Vagina (tissue), 2 donors: ENCODE measurements around the gene KLF1. TPM values are rescaled to one million over a fixed set of nuclear protein-coding genes. Genes with fewer than 3 reads are reported as not detected.
A peak's percentile ranks its signal among the peaks of the same experiment; 100 is the strongest.

Experiments used
- DNase-seq, 2 donors: peaks; one replicate each; pipeline ENCODE4 v3.0.0-alpha.2; 2017; ENCODE audit errors: extremely low spot score in 2 of 2
- H3K27ac ChIP-seq: fragments of 200-600 bp; sonication (generic); one replicate; pipeline ENCODE4 v1.5.1; 2019
- H3K27me3 ChIP-seq: fragments of 200-600 bp; sonication (generic); one replicate; pipeline ENCODE4 v1.5.1; 2019
- H3K36me3 ChIP-seq, 2 donors: fragments of 200-600 bp; sonication (generic); one replicate each; pipeline ENCODE4 v1.5.1; 2017 to 2019
- H3K4me1 ChIP-seq: fragments of 200-600 bp; sonication (generic); one replicate; pipeline ENCODE4 v1.5.1; 2019
- H3K4me3 ChIP-seq, 2 donors: fragments of 200-600 bp; sonication (generic); 1 replicate in 1 of 2; 2 replicates in 1 of 2; pipeline ENCODE4 v1.5.1; 2016 to 2019
- H3K9me3 ChIP-seq: fragments of 200-600 bp; sonication (generic); one replicate; pipeline ENCODE4 v1.5.1; 2019
- CTCF ChIP-seq, 3 experiments: fragments of 450-650 bp in 2 of 3; fragments of 200-600 bp in 1 of 3; sonication (generic) in 1 of 3; IDR thresholded peaks; one replicate each; pipeline ENCODE4 v1.5.1; 2017 to 2019; ENCODE audit warnings: antibody characterized with exemption in 3 of 3, mild to moderate bottlenecking in 2 of 3, moderate library complexity in 2 of 3
- POLR2A ChIP-seq, 2 donors: fragments of 450-650 bp; IDR thresholded peaks; one replicate each; pipeline ENCODE4 v1.6.1; 2017; ENCODE audit warnings: antibody characterized with exemption in 2 of 2, mild to moderate bottlenecking in 2 of 2, moderate library complexity in 2 of 2
- POLR2AphosphoS5 ChIP-seq, 2 donors: sonication (generic); formaldehyde crosslinking; IDR thresholded peaks; one replicate each; pipeline ENCODE4 v1.9.0; 2017; ENCODE audit warnings: antibody characterized with exemption in 2 of 2, mild to moderate bottlenecking in 2 of 2, low read depth in 1 of 2; ENCODE audit not compliant: insufficient read depth in 1 of 2
- intact Hi-C: fragments of 100-400 bp; cut with DNase I; formaldehyde crosslinking; loops from one replicate; pipeline ENCODE4 v1.15.1; 2023
- total RNA-seq: library from RNA; depleted of rRNA; stranded (reverse); fragments of >200 nt; gene quantifications from one replicate; pipeline ENCODE4 v1.2.3, GENCODE V29; 2016

KLF1 gene
- total RNA-seq, 1 donor from 2014 or later: not detected

GRCh38 chr19:12912571-12912970 lies 25.6 kb upstream of the KLF1 start:
- no peaks in the 10 kb centered on the region for H3K27me3 ChIP-seq
- no peaks in the 10 kb centered on the region for H3K36me3 ChIP-seq
- H3K4me3 ChIP-seq: peak overlapping the region; percentile 27 to 30
- DNase-seq: no peak
- H3K4me1 ChIP-seq: peaks cover 28% of the 10 kb centered on the region
- no peaks in the 10 kb centered on the region for H3K9me3 ChIP-seq
- H3K27ac ChIP-seq: peak overlapping the region; percentile 69
- intact Hi-C loops: no loop called here
- TF ChIP-seq POLR2AphosphoS5 (IDR thresholded peaks at IDR 0.05; ENCODE audit: insufficient read depth in 1 of 2, low read depth in 1 of 2) (no peak), CTCF (IDR thresholded peaks at IDR 0.05) (no peak), POLR2A (IDR thresholded peaks at IDR 0.05) (no peak)

DNA sequence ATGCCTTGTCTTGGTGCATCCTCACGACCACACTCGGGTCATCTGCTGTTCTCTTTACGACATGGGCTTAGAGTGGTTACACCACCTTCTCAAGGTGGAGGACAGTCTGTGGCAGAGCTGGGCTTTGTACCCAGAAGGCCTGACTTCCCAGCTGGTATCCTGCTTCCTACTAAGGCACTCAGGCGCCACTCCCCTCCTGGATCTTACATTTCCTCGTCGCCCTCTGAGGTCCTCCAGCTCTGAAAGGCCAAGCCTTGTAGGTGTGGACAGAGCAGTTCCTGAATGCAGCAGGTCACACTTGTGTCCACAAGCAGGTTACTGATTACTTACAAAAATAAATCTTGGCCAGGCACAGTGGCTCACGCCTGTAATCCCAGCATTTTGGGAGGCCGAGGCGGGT lies 20.2 kb upstream of the KLF1 start:
- intact Hi-C loops: no loop called here
- TF ChIP-seq POLR2A (IDR thresholded peaks at IDR 0.05): no peak
- no peak for TF ChIP-seq CTCF (IDR thresholded peaks at IDR 0.05)
- TF ChIP-seq POLR2AphosphoS5 (IDR thresholded peaks at IDR 0.05; ENCODE audit: insufficient read depth in 1 of 2, low read depth in 1 of 2): no peak
- no peak overlapping the region for H3K4me3 ChIP-seq
- H3K4me1 ChIP-seq: peaks cover 5% of the 10 kb centered on the region
- H3K27me3 ChIP-seq: no peaks in the 10 kb centered on the region
- no peaks in the 10 kb centered on the region for H3K9me3 ChIP-seq
- DNase-seq: no peak
- H3K36me3 ChIP-seq: no peaks in the 10 kb centered on the region
- H3K27ac ChIP-seq: no peak overlapping the region

- Histone ChIP-seq H3K4me1 (no peaks in the 10 kb centered on the region), H3K27me3 (no peaks in the 10 kb centered on the region), H3K27ac (no peak overlapping the region), H3K4me3 (no peak overlapping the region), H3K36me3 (peaks cover 0 to 34% of the 10 kb centered on the region in 2 donors), H3K9me3 (no peaks in the 10 kb centered on the region)
- DNase-seq: no peak
- intact Hi-C loops: loop anchor here (10.0 kb wide), 1 partner anchor 1555 kb away; the partner anchor contains the start of genes CCDC159 and TMEM205
- TF ChIP-seq POLR2A (IDR thresholded peaks at IDR 0.05) (no peak), CTCF (IDR thresholded peaks at IDR 0.05) (no peak), POLR2AphosphoS5 (IDR thresholded peaks at IDR 0.05; ENCODE audit: insufficient read depth in 1 of 2, low read depth in 1 of 2) (no peak)
These were observed 13.0 kb upstream of the KLF1 start for GRCh38 chr19:12899891-12900518.

- peaks cover 12% of the 10 kb centered on the region for H3K4me1 ChIP-seq
- H3K27ac ChIP-seq: no peak overlapping the region
- H3K27me3 ChIP-seq: no peaks in the 10 kb centered on the region
- H3K4me3 ChIP-seq: no peak overlapping the region
- TF ChIP-seq POLR2AphosphoS5 (IDR thresholded peaks at IDR 0.05; ENCODE audit: insufficient read depth in 1 of 2, low read depth in 1 of 2): no peak
- TF ChIP-seq POLR2A (IDR thresholded peaks at IDR 0.05): no peak
- no peak for TF ChIP-seq CTCF (IDR thresholded peaks at IDR 0.05)
- peaks cover 0 to 50% of the 10 kb centered on the region in 2 donors for H3K36me3 ChIP-seq
- intact Hi-C loops: loop anchor here (10.0 kb wide), 1 partner anchor 1552 kb away; the partner anchor contains the start of genes CCDC159 and TMEM205
- no peaks in the 10 kb centered on the region for H3K9me3 ChIP-seq
- no peak for DNase-seq
These were observed 9.5 kb upstream of the KLF1 start for GRCh38 chr19:12896460-12896859.

- no peaks in the 10 kb centered on the region for H3K27me3 ChIP-seq
- no peak for DNase-seq
- peaks cover 14% of the 10 kb centered on the region for H3K4me1 ChIP-seq
- no peaks in the 10 kb centered on the region for H3K9me3 ChIP-seq
- TF ChIP-seq POLR2AphosphoS5 (IDR thresholded peaks at IDR 0.05; ENCODE audit: insufficient read depth in 1 of 2, low read depth in 1 of 2) (no peak), POLR2A (IDR thresholded peaks at IDR 0.05) (no peak), CTCF (IDR thresholded peaks at IDR 0.05) (no peak)
- intact Hi-C loops: loop anchor here (10.0 kb wide), 1 partner anchor 1549 kb away; the partner anchor contains the start of genes CCDC159 and TMEM205
- peaks cover 0 to 37% of the 10 kb centered on the region in 2 donors for H3K36me3 ChIP-seq
- H3K27ac ChIP-seq: no peak overlapping the region
- H3K4me3 ChIP-seq: no peak overlapping the region
These were observed 6.6 kb upstream of the KLF1 start for GRCh38 chr19:12893582-12893981.
